ENCODE measurements around the gene MMP26.

DNA sequence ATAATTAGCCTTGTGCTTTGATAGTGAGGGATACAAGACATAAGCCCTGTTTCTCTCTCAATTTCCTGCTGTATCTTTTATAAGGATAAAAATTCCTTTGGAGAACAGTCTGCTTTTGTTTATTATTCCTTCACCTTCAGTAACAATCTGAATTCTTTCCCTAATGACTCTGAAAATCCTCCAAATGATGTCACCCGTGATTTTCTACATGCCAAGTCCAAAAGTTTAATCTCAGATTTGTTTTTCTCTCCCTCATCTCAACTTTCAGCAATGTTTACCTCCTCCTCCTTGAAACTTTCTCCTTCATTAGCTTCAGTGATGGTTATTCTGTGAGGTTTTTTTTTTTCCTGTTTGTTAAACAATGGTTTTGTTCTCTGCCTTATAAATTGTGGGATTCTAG, 9.1 kb upstream of the MMP26 start:
- TF ChIP-seq, protein P1, sequence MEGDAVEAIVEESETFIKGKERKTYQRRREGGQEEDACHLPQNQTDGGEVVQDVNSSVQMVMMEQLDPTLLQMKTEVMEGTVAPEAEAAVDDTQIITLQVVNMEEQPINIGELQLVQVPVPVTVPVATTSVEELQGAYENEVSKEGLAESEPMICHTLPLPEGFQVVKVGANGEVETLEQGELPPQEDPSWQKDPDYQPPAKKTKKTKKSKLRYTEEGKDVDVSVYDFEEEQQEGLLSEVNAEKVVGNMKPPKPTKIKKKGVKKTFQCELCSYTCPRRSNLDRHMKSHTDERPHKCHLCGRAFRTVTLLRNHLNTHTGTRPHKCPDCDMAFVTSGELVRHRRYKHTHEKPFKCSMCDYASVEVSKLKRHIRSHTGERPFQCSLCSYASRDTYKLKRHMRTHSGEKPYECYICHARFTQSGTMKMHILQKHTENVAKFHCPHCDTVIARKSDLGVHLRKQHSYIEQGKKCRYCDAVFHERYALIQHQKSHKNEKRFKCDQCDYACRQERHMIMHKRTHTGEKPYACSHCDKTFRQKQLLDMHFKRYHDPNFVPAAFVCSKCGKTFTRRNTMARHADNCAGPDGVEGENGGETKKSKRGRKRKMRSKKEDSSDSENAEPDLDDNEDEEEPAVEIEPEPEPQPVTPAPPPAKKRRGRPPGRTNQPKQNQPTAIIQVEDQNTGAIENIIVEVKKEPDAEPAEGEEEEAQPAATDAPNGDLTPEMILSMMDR (conservative IDR thresholded peaks at IDR 0.05; ENCODE audit: low read length): no peak
- no peak for TF ChIP-seq EZH2phosphoT487 (IDR thresholded peaks at IDR 0.05; ENCODE audit: borderline replicate concordance)
